WTC11 (cell line): ENCODE results near the gene C6.

Source experiments
- GRHL2 ChIP-seq: fragments of 250-450 bp; sonication (Bioruptor Pico); IDR thresholded peaks from 2 replicates; pipeline ENCODE4 v1.8.0; 2022; ENCODE audit warnings: mild to moderate bottlenecking, moderate library complexity; ENCODE audit not compliant: insufficient replicate concordance, severe bottlenecking
- NR2C2 ChIP-seq: sonication (generic); formaldehyde crosslinking; IDR thresholded peaks from 2 replicates; pipeline ENCODE4 v1.8.0; 2022; ENCODE audit warnings: mild to moderate bottlenecking, missing genetic modification reagents
- NR3C1 ChIP-seq: sonication (generic); formaldehyde crosslinking; conservative IDR thresholded peaks from 2 replicates; pipeline ENCODE4 v1.8.1; 2023; ENCODE audit warnings: low read depth, mild to moderate bottlenecking, missing genetic modification reagents
- TEAD4 ChIP-seq: sonication (generic); formaldehyde crosslinking; IDR thresholded peaks from 2 replicates; pipeline ENCODE4 v1.8.0; 2022; ENCODE audit warnings: mild to moderate bottlenecking, missing genetic modification reagents
- ZNF263 ChIP-seq: sonication (generic); formaldehyde crosslinking; IDR thresholded peaks from 2 replicates; pipeline ENCODE4 v1.8.1; 2022; ENCODE audit warnings: low read depth, mild to moderate bottlenecking, moderate library complexity, missing genetic modification reagents
- TF ChIP-seq, protein P1 (sequence below): fragments of 200-600 bp; IDR thresholded peaks from 2 replicates; pipeline ENCODE4 v1.8.0; 2022; ENCODE audit warnings: antibody characterized with exemption
- TF ChIP-seq, protein P2 (sequence below): fragments of 250-450 bp; sonication (Bioruptor Pico); IDR thresholded peaks from 2 replicates; pipeline ENCODE4 v1.9.0; 2021; ENCODE audit warnings: mild to moderate bottlenecking, borderline replicate concordance

DNA sequence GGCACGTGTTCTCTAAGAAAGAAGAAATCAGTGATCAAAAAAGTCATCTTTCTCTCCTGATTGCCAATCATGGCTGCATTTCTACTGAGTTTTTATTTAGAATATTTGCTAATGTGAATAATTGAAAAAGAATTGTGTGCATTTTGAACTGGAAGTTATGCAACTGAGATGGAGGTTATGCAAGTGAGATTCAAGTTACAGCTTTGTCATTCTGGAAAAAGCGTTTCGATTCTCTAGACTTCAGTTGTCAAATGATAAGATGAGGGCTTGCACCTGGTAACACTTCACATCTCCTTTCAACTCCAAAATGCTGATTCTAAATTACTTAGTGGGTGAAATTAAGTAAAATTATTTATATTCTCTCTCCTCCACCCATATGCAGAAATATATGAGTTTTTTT lies 36.4 kb downstream of the C6 start:
- TF ChIP-seq, protein P1, sequence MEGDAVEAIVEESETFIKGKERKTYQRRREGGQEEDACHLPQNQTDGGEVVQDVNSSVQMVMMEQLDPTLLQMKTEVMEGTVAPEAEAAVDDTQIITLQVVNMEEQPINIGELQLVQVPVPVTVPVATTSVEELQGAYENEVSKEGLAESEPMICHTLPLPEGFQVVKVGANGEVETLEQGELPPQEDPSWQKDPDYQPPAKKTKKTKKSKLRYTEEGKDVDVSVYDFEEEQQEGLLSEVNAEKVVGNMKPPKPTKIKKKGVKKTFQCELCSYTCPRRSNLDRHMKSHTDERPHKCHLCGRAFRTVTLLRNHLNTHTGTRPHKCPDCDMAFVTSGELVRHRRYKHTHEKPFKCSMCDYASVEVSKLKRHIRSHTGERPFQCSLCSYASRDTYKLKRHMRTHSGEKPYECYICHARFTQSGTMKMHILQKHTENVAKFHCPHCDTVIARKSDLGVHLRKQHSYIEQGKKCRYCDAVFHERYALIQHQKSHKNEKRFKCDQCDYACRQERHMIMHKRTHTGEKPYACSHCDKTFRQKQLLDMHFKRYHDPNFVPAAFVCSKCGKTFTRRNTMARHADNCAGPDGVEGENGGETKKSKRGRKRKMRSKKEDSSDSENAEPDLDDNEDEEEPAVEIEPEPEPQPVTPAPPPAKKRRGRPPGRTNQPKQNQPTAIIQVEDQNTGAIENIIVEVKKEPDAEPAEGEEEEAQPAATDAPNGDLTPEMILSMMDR = no peak
- TF ChIP-seq TEAD4 (CRISPR knock-in tag) = no peak
- no peak for TF ChIP-seq NR2C2 (CRISPR knock-in tag)
- TF ChIP-seq, protein P2, sequence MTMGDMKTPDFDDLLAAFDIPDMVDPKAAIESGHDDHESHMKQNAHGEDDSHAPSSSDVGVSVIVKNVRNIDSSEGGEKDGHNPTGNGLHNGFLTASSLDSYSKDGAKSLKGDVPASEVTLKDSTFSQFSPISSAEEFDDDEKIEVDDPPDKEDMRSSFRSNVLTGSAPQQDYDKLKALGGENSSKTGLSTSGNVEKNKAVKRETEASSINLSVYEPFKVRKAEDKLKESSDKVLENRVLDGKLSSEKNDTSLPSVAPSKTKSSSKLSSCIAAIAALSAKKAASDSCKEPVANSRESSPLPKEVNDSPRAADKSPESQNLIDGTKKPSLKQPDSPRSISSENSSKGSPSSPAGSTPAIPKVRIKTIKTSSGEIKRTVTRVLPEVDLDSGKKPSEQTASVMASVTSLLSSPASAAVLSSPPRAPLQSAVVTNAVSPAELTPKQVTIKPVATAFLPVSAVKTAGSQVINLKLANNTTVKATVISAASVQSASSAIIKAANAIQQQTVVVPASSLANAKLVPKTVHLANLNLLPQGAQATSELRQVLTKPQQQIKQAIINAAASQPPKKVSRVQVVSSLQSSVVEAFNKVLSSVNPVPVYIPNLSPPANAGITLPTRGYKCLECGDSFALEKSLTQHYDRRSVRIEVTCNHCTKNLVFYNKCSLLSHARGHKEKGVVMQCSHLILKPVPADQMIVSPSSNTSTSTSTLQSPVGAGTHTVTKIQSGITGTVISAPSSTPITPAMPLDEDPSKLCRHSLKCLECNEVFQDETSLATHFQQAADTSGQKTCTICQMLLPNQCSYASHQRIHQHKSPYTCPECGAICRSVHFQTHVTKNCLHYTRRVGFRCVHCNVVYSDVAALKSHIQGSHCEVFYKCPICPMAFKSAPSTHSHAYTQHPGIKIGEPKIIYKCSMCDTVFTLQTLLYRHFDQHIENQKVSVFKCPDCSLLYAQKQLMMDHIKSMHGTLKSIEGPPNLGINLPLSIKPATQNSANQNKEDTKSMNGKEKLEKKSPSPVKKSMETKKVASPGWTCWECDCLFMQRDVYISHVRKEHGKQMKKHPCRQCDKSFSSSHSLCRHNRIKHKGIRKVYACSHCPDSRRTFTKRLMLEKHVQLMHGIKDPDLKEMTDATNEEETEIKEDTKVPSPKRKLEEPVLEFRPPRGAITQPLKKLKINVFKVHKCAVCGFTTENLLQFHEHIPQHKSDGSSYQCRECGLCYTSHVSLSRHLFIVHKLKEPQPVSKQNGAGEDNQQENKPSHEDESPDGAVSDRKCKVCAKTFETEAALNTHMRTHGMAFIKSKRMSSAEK = no peak
- no peak for TF ChIP-seq NR3C1 (CRISPR knock-in tag)
- no peak for TF ChIP-seq GRHL2
- TF ChIP-seq ZNF263 (CRISPR knock-in tag) = no peak
